Measurements from ENCODE around the gene TMEM258.

The TMEM258 gene

GRCh38 chr11:61817471-61818202 is 25.2 kb upstream of the TMEM258 start:
- no peak for DNase-seq

- DNase-seq: peak; percentile 88
These were observed 24.5 kb upstream of the TMEM258 start, which contains the start of gene FADS1 for GRCh38 chr11:61816736-61817455. Gene FADS1, minus strand, starts transcription at chr11:61817003. Its CDS starts 74 bp downstream, at chr11:61816929.

GRCh38 chr11:61815790-61816735 is 23.7 kb upstream of the TMEM258 start:
- peak; percentile 73 for DNase-seq

DNA sequence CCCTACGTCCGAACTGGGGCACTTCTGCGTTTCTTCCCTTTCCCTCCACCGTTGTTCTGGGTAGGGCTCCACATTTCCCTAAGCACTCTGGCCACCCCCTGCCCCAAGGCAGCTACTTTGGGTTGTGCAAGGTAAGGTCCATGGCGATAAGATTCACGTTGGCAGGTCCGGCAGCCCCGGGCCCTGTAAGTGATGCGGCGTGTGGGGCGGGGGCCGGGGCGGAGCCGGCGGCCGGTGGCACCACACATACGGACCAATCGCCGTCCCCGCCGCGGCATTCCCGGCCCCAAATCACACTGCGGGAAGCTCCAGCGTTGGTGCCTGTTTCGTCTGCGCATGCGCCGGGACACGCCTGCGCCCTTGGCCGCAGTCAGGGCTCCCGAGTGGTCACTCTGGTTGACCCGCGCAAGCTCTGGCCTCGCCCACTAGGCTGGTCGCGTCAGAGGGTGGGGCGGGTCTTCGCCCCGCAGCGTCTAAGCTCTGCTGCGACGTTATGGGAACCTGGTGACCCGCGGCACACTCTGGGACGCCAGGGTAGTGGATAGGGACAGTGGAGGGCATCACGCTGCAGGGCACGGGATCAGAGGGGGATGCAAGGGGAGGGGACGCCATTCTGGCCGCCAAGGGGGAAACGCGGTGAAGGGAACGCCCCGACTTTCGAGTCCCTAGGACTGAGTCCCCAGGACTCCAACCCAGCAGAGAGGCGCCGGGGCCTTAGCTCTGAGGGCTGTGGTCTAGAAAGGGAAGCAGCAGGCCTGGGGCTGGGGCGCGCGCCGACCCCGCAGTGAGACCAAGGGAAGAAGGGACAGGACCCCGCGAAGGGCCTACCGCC is 22.8 kb upstream of the TMEM258 start:
- DNase-seq: peak; percentile 73

DNA sequence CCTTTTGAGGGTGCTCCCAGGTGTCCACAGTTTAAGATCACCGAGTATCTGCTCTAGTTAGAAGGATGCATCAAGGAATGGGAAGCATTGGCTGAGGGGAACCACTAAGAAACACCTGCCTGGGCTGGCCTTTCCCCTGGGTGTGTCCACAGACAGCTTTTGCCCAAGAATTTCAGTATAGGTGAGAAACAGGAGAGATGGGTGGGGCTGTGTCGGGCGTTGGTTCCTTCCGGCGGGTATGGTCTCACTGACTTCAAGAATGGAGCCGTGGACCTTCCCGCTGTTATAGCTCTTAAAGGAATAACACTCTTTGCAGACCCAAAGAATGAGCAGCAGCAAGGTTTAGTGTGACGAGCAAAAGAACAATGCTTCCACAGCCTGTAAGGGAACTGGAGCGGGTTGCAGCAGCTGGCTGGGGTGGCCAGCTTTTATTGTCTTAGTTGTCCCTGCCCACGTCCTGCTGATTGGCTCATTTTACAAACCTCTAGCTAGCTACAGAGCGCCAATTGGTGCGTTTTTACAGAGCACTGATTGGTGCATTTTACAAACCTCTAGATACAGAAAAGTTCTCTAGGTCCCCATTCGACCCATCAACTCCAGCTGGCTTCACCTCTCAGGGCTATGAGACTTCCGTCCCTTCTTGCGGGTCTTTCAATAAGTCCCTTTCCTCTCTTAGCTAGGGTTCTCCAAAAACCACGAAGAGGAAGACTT is 22.0 kb upstream of the TMEM258 start:
- no peak for DNase-seq

DNA sequence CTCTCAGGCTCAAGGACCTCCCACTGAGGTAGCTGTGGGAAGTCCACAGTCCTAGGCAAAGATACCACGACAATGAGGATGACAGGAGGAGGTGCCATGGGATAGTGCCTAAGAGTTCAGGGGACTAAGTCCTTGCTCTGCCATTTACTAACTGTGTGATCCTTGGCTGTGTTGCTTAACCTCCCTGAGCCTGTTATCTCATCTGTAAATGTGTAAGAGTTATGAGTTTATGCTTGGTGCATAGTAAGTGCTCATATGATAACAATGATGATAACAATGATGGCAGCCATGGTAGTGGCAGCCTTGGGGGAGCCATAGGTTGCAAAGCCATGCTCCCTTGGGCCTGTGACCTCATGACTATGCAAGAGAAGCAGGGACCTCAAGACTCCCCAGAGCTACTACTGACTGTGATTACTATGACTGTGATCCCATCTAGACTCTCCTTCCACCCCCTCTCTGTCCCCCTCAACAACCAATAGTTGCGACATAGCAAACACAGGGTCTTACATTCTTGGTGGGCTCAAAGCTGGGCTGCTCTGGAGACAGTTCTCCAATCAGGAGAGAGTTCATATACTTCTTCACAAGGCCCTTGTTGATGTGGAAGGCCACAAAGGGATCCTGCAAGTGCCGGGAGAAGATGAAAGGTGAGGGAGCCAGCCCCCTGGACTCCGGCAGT is 20.5 kb upstream of the TMEM258 start:
- no peak for DNase-seq

- no peak for DNase-seq
These were observed 19.4 kb upstream of the TMEM258 start for GRCh38 chr11:61811831-61812230.

- DNase-seq: no peak
These were observed 18.3 kb upstream of the TMEM258 start for GRCh38 chr11:61810671-61811175.

DNA sequence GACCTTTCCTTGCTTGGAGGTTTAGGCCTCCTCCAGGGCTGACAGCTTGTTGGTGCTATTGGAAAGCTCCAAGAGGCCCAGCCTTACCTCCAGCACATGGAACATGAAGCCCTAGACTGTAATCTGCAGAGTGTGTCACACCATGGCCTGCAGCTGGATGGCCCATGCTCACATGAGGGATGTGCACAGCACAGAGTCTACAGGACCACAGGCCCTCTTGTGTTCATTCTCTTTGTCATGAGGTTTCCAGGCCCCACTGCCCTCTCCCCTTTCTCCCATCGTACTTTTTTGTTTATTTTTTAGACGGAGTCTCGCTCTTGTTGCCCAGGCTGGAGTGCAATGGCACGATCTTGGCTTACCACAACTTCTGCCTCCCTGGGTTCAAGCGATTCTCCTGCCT is 14.4 kb upstream of the TMEM258 start:
- no peak for DNase-seq

DNA sequence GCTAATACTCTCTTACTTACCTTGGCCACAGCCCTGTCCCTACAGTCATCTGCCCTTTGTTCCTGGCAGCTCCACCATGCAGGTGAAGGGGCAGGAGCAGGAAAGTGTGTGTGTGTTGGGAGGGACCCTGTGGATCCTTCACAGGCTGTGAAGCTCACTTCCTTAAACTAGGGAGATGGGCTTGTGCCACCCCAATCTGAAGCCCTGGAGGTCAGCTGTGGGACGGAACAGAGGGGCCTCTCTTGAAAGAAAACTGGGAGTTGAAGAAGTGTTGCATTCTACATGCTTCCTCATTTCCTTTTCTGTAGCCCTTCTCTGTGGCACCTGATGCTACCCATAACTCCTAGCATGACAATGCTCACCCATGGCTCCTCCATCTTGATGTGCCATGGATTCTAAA is 12.7 kb upstream of the TMEM258 start:
- DNase-seq: no peak

- no peak for DNase-seq
These were observed 11.7 kb upstream of the TMEM258 start for GRCh38 chr11:61803889-61804647.

- DNase-seq: no peak
These were observed 10.2 kb upstream of the TMEM258 start for GRCh38 chr11:61802605-61803004.

DNA sequence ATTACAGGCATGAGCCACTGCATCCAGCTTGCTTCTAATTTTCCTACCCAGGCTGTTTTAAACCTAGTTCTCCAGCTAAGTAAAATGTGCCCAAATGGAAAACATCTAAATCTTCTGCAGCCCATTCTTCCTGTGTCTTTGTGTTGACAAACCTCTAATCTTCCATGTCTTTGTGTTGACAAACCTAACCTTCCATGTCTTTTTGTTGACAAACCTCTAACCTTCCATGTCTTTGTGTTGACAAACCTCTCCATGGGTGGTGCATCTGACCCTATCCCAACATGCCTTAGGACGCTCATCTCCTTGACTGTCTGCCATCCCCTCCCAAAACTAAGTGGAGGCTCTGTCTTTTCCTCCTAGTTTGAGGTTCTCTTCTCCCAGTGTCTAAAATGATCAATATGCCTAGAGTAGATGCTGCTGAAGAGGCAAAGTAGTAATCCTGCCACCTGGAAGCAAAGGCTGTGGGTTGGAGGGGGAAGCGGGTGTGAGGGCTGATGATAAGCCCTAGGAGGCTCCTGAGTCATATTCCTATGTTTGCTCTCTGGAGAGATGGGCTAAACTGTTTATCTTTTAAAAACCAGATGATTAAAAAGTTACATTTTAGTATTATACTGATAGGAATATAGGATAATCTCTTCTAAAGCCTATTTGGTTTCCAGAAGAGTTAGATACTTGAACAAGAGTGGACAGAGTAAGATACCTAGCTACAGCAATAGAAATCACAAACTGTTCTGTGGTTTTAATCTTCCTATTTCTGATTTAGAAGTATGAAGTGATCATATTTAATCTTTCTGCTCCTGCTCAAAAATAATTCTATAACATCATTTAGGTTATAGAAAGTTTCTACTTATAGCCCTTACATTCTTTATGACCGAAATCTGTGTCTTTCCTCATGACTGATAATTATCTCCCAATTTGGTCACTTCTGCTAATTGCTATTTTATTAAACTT is 8.2 kb upstream of the TMEM258 start:
- no peak for DNase-seq

- DNase-seq: no peak
These were observed 7.4 kb upstream of the TMEM258 start for GRCh38 chr11:61799665-61800284.

DNA sequence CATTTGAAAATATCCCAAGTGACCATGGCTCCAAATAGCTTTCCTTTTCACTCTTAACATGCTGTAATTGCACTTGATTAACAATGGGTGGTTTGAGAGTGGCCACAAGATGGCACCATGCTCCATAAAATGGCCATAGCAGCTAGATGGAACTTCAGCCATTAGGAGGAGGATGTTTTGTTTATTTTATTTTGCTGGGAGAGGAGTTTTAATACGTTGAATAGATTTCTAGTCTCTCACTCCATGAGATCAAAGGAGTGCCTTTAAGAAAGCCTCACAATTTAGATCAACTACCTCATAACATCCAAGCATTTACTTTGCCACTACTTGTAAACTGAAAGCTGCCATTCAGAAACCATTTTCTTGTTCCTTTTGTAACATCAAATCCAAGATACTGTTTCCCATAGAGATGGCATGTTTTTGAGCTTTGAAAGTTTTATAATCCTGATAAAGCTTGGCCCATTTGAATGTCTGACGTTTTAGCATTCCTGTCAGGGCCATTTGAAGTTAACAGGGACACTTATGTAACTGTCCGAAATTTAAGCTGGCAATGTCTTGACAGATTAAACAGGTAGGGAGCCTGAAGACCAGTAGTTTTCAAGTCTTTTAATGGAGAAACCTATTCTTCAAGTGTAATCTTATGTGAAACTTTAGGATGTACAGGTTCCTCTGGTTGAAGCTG is 5.0 kb upstream of the TMEM258 start:
- DNase-seq: peak; percentile 65

GRCh38 chr11:61795876-61796526 is 3.6 kb upstream of the TMEM258 start:
- DNase-seq: no peak

DNA sequence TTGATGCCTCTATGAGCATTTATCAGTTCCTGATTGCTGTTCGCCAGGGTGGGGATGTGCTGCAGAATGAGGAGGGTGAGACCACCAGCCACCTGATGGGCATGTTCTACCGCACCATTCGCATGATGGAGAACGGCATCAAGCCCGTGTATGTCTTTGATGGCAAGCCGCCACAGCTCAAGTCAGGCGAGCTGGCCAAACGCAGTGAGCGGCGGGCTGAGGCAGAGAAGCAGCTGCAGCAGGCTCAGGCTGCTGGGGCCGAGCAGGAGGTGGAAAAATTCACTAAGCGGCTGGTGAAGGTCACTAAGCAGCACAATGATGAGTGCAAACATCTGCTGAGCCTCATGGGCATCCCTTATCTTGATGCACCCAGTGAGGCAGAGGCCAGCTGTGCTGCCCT is 3.1 kb upstream of the TMEM258 start:
- DNase-seq: no peak
